Measurements from ENCODE around the gene FAM162B.
"Not testable (repeated sequence)": the region's sequence is repeated elsewhere in the genome, so short reads cannot be mapped to it uniquely, and the experiment has no call there.

Gene FAM162B

DNA sequence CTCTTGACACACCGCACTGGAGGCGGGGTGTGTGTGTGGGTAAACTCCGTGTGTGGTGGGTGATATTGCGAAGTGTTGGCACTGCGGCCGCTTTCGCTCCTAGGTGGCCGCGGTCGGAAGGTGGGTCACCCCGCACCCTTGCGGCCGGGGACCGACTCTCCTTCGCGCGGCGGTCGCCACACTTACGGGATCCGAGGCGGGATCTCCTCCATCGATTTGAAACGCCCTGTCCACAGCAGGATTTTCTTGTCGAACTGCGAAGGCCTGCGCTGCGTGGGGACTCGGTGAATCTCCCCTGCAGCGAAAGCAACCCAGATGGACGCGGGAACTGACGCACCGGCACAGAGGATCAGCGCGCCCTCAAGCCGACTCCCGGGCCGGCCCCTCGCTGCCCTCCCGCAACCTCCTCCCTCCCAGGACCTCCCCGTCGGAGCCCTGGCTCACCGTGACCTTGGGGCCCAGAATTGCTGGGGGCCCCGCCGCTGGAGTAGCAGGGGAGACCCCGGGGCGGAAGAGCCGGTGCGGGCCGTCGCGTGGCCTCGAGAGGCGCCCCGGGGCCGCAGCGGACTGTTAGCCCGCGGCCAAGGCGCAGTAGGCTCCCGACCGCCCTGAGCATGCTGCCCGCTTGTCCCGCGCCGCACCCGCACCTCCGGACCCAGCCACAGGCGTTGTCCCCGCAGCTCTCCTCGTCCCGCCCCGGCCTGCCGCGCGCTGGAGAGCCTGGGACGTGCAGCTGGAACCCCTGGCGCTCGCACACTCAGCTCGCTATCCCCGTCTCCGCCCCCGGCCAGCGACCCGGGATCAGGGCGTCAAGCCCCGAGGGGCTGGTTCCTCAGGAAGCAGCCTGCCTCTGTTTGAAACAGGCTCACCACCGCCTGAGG lies at the start of gene FAM162B:
Gene FAM162B (minus strand): TSS at position 759 of the 881 bp plus-strand sequence. CDS start 143 bp downstream, at position 616.
- DNase-seq: no peak

DNA sequence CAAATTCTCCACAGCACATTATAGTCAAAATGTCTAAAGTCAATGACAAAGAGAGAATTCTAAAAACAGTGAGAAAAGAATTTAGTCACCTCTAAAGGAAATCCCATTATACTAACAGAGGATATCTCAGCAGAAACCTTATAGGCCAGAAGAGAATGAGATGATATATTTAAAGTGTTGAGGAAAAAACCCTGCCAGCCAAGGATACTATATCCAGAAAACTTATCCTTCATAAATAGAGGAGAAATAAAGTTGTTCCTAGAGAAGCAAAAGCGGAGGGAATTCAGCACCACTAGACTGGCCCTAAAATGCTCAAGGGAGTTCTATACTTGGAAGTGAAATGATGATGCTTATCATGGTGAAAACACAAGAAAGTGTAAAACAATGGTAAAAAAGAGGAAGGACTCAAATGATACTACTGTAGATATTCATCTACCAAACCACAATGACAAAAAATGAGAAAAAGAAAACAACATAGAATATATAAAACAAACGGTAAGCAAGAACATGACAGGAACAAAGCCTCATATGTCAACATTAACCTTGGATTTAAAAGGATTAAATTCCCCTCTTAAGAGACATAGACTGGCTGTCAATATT lies 46.6 kb upstream of the FAM162B start:
- DNase-seq: no peak

DNA sequence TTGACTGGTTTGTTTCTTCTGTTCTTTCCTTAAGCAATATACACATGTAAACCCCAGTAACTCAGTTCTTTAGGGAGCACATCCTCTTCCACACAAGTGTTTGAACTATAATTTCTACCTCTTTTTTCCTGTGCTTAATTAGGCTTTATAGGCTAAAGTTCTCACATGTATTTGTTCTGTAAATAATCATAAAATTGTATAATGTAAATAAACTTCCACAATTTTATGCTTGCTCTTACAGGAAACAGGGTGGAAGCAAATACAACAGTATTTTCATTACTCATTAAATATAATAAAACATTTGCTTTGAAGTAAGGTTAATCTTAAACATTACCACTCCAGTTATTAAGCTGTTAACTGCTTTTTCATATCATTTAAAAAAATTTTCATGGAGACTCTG lies 36.5 kb upstream of the FAM162B start:
- no peak for DNase-seq

DNA sequence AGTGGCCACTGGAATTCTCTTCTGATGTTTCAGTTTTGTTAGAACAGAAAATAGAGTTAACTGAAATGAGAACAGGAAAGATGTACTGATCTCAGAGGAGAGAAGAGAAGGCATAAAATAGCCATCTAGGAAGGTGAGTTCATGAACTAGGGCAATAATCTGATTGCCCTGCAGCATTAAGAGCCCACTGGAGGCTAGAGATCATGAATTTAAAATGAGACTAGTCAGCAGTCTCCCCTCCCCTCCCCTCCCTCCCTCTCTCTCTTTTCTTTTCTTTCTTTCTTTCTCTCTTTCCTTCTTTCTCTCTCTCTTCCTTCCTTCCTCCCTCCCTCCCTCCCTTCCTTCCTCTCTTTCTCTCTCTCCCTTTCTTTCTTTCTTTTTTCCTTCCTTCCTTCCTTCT lies 34.4 kb upstream of the FAM162B start:
- DNase-seq: no peak

DNA sequence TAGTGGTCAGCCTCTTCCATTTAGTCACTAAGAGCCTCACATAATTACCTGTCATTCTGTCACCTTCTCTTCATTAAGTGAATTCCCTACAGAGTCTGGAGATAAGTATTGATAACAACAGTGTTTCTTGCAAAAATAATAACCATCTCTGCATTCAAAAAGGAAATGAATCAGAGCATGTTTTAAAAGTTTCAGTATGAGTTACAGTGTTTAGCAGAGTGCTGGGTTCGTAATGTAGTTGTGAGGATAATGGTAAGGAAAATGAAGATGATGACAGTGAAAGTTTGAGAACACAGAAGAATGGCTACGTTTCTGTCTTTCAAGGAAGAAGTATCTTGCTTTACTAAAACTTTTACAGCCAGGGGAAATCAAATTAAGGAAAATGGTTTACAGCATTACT lies 32.1 kb upstream of the FAM162B start:
- no peak for DNase-seq

DNA sequence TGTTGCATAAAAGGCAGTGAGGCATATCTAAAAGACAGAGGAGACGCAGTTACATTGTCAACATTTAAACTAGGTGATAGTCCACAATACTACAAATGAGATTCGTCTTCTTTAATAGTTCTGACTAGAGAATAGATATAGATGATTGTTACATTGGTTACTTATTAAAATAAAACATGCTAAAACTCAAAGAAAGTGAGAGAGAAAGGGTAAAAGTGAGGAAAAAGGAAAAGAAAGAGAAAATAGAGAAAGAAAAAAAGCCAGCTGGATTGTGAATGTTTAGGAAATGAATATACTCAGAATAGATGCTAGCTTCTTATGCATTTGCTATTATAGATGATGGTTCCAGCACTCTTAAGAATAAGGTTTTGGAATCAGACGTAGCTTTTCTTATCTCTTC lies 27.7 kb upstream of the FAM162B start:
- no peak for DNase-seq

DNA sequence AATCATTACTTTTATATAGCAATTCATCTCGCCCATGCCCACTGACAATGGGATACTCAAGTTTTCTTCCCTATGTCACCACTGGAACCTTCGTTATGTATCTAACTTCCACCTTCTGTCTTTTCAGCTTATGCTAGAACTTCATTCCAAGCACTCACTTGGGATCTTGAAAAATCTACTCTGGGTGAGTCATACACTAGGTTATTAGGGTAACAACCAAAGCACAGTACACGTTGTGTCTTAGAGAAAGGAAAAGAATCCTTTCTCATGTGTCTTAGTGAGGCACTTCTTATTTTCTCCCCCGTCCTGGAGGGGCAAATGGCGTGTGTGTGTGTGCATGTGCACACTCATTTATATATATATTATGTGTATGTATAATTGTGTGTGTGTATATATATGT lies 18.3 kb upstream of the FAM162B start:
- no peak for DNase-seq

DNA sequence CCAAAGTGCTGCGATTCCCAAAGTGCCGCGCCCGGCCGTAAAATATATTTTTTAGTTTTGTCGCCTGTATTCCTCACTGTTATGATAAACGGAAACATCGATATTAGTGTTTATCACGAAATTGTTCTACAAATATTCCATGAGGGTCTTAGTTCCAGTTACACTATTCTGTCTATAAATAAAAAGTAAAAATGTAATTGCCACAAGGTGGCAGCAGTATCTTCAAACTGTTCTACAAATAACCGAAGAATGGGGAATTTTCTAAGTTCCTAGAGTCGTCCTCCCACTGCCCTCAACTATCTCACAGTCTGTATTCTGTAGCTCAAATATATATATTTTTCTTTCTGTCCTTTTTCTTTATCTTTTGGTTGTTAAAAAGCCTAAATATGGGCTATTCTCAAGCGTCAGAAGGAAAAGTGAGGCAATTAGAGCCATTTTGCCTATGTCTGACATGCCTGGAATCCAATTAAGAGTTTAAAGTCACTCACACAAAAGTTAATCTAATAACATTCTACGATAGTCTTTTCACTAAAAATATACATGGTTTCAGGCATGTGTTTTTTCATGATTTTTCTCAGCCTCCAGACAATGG lies 14.2 kb upstream of the FAM162B start:
- DNase-seq: peak; percentile 37

DNA sequence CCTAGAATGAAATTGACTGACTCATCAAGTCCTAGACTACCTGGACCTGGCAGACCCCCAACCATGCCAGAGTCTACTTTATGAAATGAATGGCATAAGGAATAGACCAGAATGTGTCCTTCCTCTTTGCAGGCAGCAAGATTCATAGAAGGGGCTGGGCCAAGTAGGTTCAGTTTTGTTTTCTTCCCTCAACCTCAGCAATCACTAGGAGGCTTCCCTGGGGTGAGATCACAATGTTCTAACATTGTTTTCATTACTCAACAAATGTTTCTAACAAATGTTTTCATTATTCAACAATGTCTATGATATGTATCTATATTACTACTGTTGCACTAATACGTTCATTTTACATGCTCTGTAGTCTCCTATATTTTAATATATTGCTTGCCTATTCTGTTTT lies 8.4 kb upstream of the FAM162B start:
- no peak for DNase-seq

DNA sequence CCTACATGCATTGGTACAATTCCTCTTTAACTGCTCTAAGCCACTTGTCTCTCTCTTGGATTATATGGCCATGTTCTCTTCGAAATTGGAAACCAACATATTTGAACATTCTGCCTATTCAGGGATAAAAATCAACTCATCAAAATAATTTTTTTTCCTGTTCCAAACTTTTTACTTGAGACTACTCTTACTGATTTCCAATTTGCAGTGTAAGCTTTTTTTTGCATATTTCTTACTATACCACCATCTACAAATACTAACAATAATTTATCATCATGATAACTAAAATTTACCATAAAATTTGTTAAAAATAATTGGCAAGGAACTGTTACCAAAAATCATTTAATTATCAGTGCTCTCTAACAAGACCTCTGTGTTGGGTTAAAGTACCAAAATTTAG lies 6.9 kb upstream of the FAM162B start:
- DNase-seq: no peak

DNA sequence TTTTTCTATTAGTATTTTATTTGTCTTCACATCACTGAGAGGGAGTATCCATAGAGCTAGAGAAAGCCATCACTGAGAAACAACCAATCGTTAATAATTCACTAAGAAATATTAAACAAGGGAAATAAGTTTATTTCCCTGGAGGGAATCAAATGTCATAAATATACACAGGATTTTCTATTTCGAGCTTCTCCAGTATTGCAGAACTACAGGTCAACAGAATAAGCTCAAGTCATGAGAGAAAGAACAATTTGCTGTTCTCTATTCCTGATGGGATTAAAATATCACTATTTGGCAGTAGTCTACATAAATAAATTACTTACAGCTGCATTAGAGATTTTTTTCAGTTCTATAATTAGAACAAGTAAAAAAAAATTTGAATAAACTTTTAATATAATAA lies 2.2 kb upstream of the FAM162B start:
- DNase-seq: no peak

DNA sequence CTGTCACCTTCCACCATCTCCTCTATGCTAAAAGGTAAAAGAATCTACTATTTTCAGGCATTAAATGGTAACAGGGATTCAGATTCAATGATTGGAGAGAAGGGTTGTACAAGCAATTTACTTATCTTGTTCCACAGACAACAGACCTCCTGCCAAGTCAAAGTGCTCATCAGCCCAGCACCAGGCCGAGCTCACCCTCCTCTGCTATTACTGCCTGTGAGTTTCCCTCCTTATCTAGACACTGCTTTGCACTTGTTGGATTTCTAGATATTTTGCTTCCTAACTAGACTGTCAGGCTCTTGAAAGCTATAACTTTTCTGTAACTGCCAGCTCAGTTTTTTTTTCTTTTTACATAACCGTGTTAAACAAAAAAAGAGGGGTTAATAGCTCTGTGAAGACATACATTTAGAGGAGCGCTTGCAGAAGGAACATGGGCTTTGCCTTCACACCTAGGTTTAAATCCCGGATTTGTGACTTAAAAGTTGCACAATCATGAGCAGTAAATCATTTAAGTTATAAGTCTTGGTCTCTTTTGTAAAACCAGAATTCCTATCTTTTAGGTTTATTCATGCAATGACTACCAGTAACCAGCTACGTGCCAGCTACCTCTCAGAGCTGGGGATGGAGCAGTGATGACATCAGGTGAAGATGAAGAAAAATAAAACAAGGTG lies 1.1 kb upstream of the FAM162B start:
- DNase-seq: no peak

DNA sequence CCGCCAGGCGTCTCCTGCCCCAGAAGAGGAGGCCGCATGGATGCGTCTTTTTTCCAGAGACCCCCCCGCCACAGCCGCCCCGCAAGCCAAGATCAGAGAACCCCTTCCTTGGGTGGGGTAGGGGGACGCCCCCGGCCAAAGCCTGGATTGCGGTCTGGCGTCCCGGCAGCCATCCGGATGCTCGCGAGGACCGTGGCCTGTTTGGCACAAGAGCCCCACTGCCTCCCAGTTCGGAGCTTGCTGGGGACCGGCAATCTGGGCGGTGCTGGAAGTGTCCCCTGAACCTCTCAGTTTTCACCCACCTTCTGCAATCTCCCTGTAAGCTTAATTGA lies 924 bp downstream of the FAM162B start:
- no peak for DNase-seq

DNA sequence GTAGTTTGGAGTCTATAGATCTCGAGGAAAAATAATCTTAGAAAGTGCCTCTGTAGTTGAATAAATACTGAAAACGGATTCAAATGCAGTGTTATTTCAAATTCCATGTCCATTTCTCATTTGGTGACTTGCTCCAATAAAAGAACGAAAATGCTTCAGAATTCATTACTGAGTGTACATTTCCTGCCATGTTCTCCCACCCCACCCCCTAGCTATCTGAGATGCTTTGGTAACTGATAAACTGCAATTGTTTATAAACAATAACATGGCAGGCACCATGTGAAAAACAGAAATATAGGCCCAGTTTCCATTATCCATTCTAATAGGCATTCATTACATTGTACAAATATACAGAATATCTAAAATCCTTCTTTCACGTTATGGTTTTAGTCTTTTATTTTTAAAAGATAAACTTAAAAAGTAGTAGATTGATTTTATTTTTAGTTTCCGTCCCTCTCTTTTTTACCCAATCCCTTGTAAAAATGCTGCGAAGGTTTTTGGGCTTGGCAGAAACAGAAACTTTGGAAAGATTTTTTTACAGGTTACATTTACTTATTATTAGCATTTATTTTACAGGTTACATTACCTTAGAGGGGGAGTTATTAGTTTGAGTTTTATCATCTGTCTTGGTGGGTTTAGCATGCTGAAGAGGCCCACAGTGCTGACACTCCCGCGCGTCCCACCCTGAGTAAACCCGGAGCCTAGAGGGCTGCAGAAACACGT lies 1.5 kb downstream of the FAM162B start:
- no peak for DNase-seq

DNA sequence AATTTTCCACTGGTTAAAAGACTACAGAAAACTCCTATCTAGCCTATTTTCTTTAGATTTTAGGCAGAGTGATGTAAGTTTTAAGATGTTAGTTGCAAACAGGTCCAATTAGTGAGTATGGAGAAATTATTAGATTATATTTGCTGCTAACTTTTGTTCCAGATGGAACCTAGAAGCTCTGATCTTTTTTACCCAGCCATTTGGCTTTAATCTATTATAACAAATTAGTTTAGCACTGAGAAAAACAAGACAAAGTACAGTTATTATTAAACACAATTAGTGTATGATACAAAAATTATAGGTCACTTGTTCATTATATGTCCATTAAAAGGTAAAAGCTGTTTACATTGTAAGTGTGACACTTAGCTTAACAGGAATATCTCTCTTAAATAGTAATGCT lies 2.5 kb downstream of the FAM162B start:
- no peak for DNase-seq

DNA sequence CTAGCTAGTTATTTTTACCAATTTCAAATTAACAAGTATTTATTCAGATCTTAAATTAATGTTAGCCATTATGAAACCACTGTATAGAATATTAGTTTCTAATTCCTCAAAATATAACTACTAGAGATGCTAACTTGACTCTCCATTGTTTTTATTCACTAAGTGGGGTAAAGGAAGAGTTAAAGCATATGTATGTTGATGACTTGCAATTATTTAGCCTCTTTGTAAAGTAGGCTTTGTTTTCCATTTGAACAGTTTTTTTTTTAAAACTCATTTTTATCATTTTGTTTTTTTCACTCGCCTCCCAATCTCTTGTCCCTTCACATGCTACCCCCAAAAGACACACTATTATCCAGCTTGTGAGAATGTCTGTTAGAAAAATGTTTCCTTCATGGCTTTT lies 3.3 kb downstream of the FAM162B start:
- DNase-seq: no peak

DNA sequence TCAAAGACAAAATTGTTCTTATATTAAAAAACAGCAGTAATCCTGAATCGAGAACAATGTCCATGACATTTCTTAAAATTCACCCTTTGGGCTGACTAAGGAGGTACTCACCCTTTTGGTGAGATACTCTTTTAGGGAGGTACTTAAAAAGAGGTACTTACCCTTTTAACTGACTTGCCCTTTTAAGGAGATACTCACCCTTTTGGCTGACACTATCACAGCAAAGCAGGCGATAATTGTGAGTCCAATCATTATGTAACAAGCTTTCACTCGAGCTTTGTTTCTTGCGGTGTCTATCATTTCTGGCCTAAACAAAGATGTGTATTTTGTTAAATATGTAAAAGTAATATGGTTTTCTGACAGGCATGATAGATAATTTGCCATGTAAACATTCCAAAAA lies 3.7 kb downstream of the FAM162B start:
- no peak for DNase-seq

DNA sequence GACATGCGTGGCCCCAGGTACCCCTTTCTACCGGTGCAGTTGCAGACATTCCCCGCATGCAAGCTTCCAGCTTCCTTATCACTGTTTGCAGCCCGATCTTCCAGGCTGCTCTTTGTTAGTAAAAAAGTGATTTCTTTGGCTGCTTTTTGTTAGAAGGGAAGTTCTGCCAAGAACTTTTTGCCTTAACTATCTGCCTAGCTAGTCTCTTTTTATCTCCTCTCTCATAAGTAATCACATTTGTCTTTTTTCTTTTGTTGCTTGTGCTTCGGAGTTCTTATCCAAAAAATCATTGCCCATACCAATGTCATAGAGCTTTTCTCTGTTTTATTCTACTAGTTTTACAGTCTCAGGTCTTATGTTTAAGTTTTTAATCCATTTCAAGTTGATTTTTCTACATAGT lies 20.3 kb downstream of the FAM162B start:
- DNase-seq: no peak

DNA sequence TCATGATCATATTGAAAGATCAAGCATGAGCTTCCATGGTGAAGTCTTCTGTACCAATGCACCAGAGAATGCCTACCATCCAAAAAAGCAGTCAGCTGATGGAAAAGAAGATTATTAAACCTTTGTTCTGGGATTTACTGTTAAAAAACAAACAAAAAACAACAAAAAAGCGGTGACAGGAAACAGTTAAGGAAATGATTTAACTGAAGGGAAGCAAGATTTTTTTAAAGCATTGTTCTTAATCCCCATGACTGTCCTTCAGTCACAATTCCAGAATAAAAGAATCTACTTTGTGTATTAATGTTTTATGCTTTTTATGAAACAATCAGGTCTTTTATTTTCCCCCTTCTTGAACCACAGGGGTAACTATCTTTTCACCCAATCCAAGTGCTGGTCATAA lies 23.9 kb downstream of the FAM162B start:
- DNase-seq: no peak

DNA sequence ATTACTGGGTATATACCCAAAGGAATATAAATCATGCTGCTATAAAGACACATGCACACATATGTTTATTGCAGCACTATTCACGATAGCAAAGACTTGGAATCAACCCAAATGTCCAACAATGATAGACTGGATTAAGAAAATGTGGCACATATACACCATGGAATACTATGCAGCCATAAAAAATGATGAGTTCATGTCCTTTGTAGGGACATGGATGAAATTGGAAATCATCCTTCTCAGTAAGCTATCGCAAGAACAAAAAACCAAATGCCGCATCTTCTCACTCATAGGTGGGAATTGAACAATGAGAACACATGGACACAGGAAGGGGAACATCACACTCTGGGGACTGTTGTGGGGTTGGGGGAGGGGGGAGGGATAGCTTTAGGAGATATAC lies 25.0 kb downstream of the FAM162B start:
- DNase-seq: not testable (repeated sequence)

DNA sequence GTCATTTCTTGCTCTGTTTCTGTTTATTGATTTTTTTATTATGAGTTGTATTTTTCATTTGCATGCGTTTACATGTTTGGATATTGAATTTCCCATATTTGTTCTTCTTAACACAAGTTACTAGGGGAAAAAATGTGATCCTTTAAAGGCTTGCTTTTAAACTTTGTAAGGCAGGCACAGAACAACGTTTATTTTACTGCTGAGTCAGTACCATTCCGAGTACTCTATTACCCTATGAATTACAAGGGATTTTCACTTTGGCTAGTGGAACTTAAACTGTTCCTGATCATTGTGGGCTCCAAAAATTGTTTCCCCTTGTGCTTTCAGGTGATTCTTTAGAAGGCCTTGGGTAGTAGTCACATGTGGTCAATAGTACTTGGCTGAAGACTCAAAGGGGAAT lies 28.5 kb downstream of the FAM162B start:
- no peak for DNase-seq

DNA sequence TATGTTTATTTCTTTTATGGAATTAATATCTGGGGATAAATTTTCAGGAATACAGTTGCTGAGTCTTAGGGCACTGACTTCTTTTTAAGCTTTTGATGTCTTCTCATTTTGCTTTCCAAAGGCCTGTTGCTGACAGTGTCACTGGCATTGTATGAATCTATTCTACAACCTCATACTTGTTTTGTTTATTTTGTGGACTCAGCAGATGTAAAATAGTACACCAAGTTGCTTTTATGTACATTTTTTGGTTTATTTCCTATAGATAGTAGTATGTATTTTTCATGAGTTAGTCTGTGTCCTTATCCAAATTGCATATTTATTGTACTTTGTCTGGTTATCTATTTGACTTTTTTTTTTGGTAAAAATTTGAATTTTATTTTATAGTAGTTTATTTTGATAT lies 35.0 kb downstream of the FAM162B start:
- no peak for DNase-seq

DNA sequence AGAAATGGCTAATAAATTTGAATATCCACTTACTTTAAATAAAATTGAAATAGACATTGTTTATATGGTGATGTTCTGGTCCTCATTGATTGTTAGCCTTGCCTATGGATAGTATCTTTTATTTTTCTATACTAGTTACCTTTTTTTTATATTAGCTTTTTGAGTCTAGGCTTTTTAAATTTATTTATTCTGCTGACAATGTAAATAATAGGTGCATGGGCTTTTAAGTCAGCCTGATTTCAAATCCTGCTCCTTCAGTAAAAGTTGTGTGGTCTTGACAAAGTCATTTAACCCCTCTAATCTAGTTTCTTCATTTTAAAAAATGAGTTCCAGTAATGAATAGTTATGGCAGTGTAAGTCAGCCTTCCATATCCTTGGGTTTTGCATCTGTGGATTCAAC lies 38.6 kb downstream of the FAM162B start:
- DNase-seq: no peak
